ENCODE data around the gene MDC1. TPM values are rescaled to one million over a fixed set of nuclear protein-coding genes. Genes with fewer than 3 reads are reported as not detected.
"Not testable (repeated sequence)": the region's sequence is repeated elsewhere in the genome, so short reads cannot be mapped to it uniquely, and the experiment has no call there.

The MDC1 gene
- total RNA-seq, 1 donor from 2014 or later, result 4.1 TPM

- no peak for DNase-seq (ENCODE audit: low spot score in 2 of 2)
- no peak for FAIRE-seq
These were observed 9.7 kb upstream of the MDC1 start for GRCh38 chr6:30726506-30727413.

- no peak for FAIRE-seq
- no peak for DNase-seq (ENCODE audit: low spot score in 2 of 2)
These were observed 8.8 kb upstream of the MDC1 start for GRCh38 chr6:30725713-30726505.

GRCh38 chr6:30724906-30725667, 8.0 kb upstream of the MDC1 start:
- DNase-seq (ENCODE audit: low spot score in 2 of 2) (no peak), FAIRE-seq (no peak)

- FAIRE-seq; DNase-seq (ENCODE audit: low spot score in 2 of 2): not testable (repeated sequence)
These were observed 7.0 kb upstream of the MDC1 start for GRCh38 chr6:30723843-30724741.

GRCh38 chr6:30723159-30723842, 6.2 kb upstream of the MDC1 start:
- not testable (repeated sequence) for DNase-seq (ENCODE audit: low spot score in 2 of 2); FAIRE-seq

- DNase-seq (ENCODE audit: low spot score in 2 of 2) (peak; percentile 64 to 66), FAIRE-seq (no peak)
These were observed 5.4 kb upstream of the MDC1 start for GRCh38 chr6:30722280-30723112.

- DNase-seq (ENCODE audit: low spot score in 2 of 2); FAIRE-seq: not testable (repeated sequence)
These were observed 4.9 kb upstream of the MDC1 start for GRCh38 chr6:30722025-30722279.

GRCh38 chr6:30721198-30722024, 4.3 kb upstream of the MDC1 start:
- FAIRE-seq, result no peak
- peak; percentile 84 to 90 for DNase-seq (ENCODE audit: low spot score in 2 of 2)

- DNase-seq (ENCODE audit: low spot score in 2 of 2) (peak in 1 of 2 donors; percentile 48), FAIRE-seq (no peak)
These were observed 3.7 kb upstream of the MDC1 start for GRCh38 chr6:30720738-30721197.

GRCh38 chr6:30719791-30720737, 3.0 kb upstream of the MDC1 start, which contains the start of gene TUBB:
TSS of gene TUBB (plus strand) at chr6:30720352. CDS start at chr6:30720507, 155 bp downstream.
- DNase-seq (ENCODE audit: low spot score in 2 of 2), result peak; percentile 86 to 89
- FAIRE-seq, result no peak

GRCh38 chr6:30719356-30719755, 2.3 kb upstream of the MDC1 start:
- no peak for FAIRE-seq
- DNase-seq (ENCODE audit: low spot score in 2 of 2), result no peak

GRCh38 chr6:30717845-30718720, 1.0 kb upstream of the MDC1 start:
- not testable (repeated sequence) for FAIRE-seq; DNase-seq (ENCODE audit: low spot score in 2 of 2)

GRCh38 chr6:30716879-30717128, 277 bp downstream of the MDC1 start:
- FAIRE-seq, result no peak
- no peak for DNase-seq (ENCODE audit: low spot score in 2 of 2)

GRCh38 chr6:30714263-30714662, 2.8 kb downstream of the MDC1 start:
- DNase-seq (ENCODE audit: low spot score in 2 of 2) (no peak), FAIRE-seq (no peak)

GRCh38 chr6:30712441-30712945, 4.6 kb downstream of the MDC1 start:
- FAIRE-seq (no peak), DNase-seq (ENCODE audit: low spot score in 2 of 2) (no peak)

Data from frontal cortex (tissue), 4 donors.